GM18870 (cell line): Measurements from ENCODE around the gene PRC1.

Source experiments
- ATAC-seq: cut with Tn5 transposase; IDR thresholded peaks from one replicate; pipeline ENCODE4 v1.9.1; 2021; ENCODE audit warnings: moderate library complexity; ENCODE audit not compliant: unreplicated experiment

The PRC1 gene

GRCh38 chr15:90956274-90957030 lies 37.9 kb downstream of the PRC1 start:
- no peak for ATAC-seq

GRCh38 chr15:90955624-90956273 lies 38.6 kb downstream of the PRC1 start:
- no peak for ATAC-seq

GRCh38 chr15:90954712-90955623 lies 39.4 kb downstream of the PRC1 start, which contains the start of gene RCCD1:
Gene RCCD1, plus strand, starts transcription at chr15:90954884. Its CDS starts 1,851 bp downstream, at chr15:90956735.
- ATAC-seq, result peak; percentile 86

DNA sequence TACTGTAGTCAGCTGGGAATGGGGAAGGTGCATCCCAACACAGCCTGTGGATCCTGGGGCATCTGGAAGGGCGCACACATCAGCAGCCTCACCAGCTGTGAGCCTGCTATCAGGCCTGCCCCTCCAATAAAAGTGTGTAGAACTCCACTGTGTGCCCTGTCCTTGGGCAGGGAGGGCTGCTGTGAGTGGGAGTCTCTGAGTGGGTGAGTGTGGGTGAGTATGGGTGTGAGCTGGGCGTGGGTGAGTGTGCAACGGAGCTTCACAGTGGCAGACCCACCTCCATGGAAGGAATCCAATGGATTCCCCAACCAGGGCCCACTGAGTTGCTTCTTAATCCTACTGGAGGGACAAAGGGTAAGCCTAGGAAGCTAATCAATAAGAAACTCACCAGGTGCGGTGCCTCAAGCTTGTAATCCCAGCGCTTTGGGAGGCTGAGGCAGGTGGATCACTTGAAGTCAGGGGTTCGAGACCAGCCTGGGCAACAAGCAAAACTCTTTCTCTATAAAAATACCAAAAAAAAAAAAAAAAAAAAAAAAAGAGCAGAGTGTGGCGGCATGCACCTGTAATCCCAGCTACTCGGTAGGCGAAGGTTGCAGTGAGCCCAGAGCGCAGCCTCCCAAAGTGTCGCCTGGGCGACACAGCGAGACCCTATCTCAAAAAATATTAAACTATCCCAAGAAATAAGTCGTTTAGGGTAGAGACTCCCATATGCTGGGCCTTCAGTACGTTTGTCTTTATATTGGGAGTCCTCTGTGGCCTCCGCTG lies 40.2 kb downstream of the PRC1 start:
- ATAC-seq, result no peak

GRCh38 chr15:90952901-90953677 lies 41.2 kb downstream of the PRC1 start:
- no peak for ATAC-seq

- no peak for ATAC-seq
Measured at GRCh38 chr15:90950676-90951075, 43.7 kb downstream of the PRC1 start.

DNA sequence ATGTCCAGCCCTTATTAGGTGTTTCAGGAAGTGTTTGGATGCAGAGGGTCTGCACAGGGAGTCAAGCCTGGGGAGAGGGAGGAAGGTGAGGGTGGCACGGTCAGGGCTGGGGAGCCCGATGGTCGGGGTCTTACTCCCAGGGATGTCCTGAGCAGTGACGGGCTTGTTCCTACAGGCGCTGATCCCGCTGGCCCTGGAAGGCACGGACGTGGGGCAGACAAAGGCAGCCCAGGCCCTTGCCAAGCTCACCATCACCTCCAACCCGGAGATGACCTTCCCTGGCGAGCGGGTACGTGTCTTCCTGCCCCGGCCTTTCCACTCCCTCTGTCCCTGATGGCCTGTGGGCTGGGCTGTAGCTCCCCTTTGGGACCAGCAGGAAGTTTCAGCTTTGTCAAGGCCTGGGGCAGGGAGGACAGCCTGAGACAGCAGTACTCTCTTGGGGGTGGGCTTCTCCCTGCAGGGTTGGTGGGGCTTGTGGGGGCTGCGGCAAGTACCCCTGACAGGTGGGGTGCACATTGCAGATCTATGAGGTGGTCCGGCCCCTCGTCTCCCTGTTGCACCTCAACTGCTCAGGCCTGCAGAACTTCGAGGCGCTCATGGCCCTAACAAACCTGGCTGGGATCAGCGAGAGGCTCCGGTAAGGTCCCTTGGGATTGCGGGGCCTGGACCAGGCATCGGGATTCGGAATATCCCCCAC lies 44.2 kb downstream of the PRC1 start:
- ATAC-seq, result no peak

- ATAC-seq, result no peak
Measured at GRCh38 chr15:90948506-90948905, 45.8 kb downstream of the PRC1 start.

- no peak for ATAC-seq
Measured at GRCh38 chr15:90947577-90948357, 46.6 kb downstream of the PRC1 start.

GRCh38 chr15:90946941-90947576 lies 47.3 kb downstream of the PRC1 start:
- no peak for ATAC-seq

DNA sequence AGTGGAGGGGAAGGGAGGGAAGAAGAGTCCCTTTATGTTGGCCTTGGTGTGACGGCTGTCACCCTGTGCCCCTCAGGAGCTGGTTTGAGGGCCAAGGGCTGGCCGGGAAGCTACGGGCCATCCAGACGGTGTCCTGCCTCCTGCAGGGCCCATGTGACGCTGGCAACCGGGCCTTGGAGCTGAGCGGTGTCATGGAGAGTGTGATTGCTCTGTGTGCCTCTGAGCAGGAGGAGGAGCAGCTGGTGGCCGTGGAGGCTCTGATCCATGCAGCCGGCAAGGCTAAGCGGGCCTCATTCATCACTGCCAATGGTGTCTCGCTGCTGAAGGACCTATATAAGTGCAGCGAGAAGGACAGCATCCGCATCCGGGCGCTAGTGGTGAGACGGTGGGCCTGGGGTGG lies 47.8 kb downstream of the PRC1 start:
- no peak for ATAC-seq

DNA sequence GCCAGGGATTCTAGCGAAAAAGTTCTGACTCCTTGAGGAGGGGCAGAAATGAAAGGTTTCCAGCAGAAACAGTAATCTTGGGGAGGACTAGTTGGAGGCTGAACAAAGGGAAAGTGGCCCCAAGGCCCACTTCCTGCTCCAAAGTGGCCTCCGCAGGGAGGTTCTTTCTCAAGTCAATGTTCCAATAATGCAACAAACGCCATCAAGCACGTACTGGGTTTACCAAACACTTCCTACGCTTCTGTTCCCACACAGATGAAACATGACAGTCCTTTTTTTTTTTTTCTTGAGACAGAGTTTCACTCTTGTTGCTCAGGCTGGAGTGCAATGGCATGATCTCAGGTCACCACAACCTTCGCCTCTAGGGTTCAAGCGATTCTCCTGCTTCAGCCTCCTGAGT lies 49.2 kb downstream of the PRC1 start:
- no peak for ATAC-seq

GRCh38 chr15:90942354-90943120 lies 51.8 kb downstream of the PRC1 start:
- no peak for ATAC-seq

GRCh38 chr15:90941038-90941437 lies 53.3 kb downstream of the PRC1 start:
- no peak for ATAC-seq

DNA sequence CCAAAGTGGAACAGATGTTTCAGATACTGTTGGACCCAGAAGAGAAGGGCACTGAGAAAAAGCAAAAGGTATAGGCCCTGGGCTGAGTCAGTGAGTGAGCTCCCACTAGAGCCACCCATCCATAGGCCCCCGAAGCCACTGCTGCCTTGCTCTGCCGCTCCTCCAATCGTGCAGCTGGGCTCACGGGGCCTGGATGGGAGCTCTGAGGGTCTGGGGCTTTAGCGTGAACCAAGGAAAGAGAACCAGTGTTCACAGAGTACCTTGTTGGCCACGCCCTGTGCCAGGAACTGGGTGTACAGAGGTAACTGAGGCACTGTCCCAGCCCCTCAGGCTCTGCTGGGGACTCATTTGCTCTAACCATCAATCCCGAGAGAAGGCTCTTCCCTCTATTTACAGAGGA lies 54.6 kb downstream of the PRC1 start:
- no peak for ATAC-seq

- ATAC-seq, result no peak
Measured at GRCh38 chr15:90938261-90938660, 56.1 kb downstream of the PRC1 start.

DNA sequence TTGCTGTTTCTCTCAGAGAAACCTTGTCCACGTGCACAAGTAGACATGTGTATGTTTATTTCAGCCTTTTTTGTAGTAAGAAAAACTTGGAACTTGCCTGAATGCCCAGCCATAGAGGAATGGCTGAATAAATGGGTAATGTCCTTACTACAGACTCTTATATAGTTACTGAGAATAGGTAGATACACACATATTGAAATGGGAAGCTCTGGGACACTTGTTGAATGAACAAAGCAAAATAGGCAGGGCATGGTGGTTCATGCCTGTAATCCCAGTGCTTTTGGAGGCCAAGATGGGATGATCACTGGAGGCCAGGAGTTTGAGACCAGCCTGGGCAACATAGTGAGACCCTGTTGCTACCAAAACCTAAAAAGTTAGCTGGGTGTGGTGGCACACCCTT lies 57.5 kb downstream of the PRC1 start:
- ATAC-seq, result no peak
